C4-2B (cell line): ENCODE measurements around the gene LTC4S.

Experiments
- CTCF ChIP-seq: fragments of 450-650 bp; conservative IDR thresholded peaks from 2 replicates; pipeline ENCODE4 v1.5.1; 2017; ENCODE audit warnings: mild to moderate bottlenecking
- ZFX ChIP-seq: fragments of 450-650 bp; IDR thresholded peaks from 2 replicates; pipeline ENCODE4 v1.6.1; 2017

DNA sequence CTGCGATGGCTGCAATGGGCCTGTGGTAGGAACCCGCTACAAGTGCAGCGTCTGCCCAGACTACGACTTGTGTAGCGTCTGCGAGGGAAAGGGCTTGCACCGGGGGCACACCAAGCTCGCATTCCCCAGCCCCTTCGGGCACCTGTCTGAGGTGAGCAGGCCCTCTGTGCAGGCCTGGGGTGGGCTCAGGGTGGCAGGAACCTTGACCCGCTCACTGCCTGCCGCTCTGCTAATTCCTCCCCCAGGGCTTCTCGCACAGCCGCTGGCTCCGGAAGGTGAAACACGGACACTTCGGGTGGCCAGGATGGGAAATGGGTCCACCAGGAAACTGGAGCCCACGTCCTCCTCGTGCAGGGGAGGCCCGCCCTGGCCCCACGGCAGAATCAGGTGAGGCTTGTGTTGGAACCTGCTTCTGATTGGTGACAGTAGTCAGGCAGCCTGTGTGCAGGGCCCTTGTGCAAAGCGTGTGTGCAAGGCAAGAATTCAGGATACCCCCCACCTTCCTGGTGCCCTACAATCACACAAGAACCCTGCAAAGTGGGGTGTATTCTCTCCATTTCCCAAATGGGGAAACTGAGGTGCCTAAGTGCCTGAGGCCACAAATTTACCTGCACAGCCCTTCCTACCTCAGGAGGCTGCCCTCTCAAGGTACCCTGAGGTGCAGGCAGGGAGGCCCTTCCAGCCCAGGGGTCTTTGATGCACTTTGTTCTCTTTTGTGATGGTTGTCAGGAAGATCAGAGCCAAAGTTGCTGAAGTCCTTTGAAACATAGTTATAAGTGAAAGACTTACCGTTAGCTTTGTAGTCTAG is 30.4 kb downstream of the LTC4S start:
- TF ChIP-seq CTCF (no peak), ZFX (no peak)
